Measurements from ENCODE around the gene PMPCA.

The PMPCA gene

DNA sequence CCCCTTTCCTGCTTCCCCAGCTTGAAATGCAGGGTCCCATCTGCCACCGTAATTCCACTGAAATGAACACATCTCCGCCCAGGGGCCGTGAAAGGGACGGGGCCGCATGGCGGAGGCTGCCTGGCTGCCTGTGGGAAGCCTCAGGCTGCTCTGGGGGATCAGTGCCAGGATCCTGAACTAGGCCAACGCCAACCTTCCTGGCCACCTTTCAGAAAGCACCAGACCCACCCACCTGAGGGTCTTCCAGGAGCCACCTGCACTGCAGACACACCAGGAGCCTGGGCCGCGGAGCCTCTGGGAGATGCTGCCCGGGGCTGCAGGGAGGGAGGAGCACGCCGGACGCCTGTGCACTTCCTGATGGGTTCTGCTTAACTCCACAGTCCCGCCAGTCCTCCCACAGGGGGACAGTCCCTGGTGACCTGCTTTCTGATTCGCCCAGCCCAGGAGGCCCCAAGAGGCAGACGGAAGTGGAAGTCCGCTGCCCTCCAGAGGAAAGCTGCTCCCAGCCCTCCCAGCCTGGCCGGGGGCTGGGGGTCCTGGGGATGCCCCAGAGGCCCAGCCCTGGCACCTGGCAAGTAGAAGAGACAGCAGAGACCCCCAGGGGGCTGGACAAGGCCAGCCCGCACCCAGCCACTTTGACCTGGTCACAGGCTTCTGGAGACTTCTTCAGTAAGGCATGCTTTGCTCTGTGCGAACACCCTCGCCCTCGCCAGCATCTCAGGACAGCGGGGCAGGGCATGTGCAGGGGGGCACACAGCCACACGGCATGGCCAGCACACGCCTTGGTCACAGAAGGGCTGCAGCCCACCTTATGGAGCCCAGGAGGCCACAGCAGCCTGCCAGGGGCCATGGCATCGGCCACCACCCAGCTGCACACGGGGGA, 36.9 kb upstream of the PMPCA start, which contains the start of gene CARD9:
CARD9 (minus strand) TSS at position 370 of the 883 bp plus-strand sequence. CDS start 1,591 bp downstream, outside the sequence.
- DNase-seq (ENCODE audit: low read depth) = no peak

- no peak for DNase-seq (ENCODE audit: low read depth)
Observed at GRCh38 chr9:136374183-136374575, 36.3 kb upstream of the PMPCA start.

DNA sequence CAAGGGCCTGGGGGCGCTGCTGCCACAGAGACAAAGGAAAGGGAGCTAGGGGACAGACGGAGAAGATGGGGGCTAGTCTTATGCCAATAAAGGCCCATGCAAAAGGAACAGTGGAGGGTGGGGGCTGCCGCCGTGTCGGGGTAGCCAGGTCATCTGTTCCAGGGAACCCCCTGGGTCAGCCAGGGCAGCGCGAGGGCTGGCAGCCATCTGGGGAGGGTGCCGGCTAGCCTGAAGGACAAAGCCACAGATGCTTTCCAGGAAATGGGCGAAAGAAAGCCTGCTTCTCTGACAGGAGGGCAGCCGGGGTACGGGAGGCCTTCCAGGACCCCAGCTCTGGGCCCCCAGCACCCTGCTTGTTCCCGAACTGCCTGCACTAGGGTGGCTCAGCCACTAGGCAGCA, 35.4 kb upstream of the PMPCA start:
- DNase-seq (ENCODE audit: low read depth) = no peak

DNA sequence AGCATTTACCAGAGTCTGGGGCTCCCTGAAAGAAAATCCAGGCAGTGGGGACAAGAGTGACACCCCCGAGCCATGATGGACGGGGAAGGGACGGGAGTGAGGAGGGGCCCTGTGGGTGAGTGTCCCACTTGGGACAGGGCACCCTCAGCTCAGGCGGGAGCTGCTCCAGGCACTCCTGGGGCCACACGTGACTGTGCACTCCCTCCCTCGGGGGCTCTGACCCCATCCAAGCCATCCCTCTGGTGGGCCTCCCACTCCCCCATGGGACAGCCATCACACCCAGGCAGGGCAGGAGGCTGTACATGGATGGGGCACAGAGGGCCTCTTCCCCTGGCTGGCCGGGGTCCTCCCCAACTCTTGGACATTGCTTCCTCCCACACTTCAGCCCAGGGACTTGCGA, 34.0 kb upstream of the PMPCA start:
- DNase-seq (ENCODE audit: low read depth) = no peak

- no peak for DNase-seq (ENCODE audit: low read depth)
Observed at GRCh38 chr9:136377341-136378169, 32.9 kb upstream of the PMPCA start.

- no peak for DNase-seq (ENCODE audit: low read depth)
Observed at GRCh38 chr9:136378170-136379002, 32.1 kb upstream of the PMPCA start.

- no peak for DNase-seq (ENCODE audit: low read depth)
Observed at GRCh38 chr9:136379003-136379287, 31.5 kb upstream of the PMPCA start.

DNA sequence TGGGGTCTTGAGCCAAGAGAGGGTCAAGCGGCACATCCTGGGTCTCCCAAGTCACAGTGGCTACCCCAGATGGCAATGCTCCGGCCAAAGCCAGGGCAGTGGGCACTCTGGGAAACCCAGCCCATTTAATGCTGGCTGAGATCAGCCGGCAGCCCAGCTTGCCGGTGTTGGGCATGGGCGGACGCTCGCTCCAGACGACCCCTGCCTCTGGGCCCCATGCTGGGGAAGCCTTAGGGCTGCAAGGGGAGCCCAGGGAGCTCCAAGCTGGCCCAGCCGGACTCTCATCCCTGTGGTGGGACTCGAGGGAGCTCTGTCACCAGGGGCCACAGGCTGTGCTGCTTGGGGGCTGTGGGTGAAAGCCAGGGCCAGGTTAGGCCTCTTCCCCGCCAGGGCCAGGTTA, 31.1 kb upstream of the PMPCA start:
- DNase-seq (ENCODE audit: low read depth) = no peak

- DNase-seq (ENCODE audit: low read depth) = no peak
Observed at GRCh38 chr9:136379891-136380290, 30.6 kb upstream of the PMPCA start.

DNA sequence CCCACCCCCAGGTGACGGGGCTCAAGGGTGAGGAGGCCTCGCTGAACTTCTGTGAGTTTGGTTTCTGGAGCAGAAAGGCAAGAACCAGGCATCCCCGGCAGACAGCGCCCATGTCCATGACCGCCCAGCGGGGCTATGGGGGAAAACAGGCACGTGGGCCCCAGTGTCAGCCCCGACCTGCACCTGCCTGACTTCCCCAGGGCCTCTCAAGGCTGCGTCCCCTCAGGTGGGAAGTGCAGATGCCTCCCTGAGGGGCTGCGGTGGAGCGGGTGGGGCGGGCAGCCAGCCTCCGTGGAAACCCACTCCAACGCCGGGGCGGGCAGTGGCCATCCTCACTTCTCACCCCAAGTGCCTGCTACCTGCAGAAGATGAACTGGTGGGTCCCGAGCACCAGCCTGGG, 30.1 kb upstream of the PMPCA start:
- no peak for DNase-seq (ENCODE audit: low read depth)

DNA sequence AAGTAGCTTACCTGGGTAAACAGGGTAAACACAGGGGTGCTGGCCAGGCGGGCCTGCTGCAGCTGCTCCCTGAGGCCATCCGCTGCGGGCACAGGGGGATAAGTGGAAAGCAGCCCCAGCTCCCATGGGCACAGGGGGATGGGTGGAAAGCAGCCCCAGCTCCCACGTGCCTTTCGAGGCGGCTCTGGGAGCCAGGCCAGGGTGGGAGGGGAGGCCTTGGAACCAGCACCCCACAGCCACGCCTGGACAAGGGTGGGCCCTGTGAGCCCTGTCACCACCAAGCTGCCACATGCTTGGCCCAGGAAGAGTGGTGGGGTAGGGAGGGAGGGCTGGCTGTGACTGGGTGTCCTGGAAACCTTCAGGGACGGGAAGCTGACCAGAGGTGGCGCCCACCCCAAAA, 29.1 kb upstream of the PMPCA start:
- no peak for DNase-seq (ENCODE audit: low read depth)

DNA sequence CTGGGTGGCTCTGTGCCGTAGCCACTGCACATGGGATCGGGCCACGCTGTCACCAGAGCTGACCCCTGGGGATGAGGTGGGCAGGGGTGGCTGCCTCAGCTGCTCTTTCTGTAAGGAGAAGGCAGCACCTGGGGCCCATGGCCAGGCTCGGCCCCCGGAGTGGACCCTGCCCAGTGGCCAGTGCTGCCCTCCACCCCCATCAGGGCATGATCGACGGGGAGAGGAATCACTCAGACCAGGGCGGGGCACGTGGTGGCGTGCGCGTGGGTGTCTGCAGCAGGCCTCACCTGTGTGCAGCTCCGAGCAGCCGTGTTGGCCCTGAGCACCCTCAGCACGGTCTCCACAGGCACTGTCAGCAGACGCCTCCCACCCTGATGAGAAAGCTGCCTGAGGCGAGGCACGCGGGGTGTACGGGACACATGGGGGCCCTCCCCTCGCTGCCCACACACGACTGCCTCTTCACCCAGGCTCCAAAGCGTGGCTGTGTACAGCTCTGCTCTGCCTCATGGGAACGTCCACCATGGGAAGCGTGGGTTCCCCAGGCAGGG, 28.4 kb upstream of the PMPCA start:
- DNase-seq (ENCODE audit: low read depth) = no peak

GRCh38 chr9:136383436-136383835, 27.0 kb upstream of the PMPCA start:
- DNase-seq (ENCODE audit: low read depth) = no peak

DNA sequence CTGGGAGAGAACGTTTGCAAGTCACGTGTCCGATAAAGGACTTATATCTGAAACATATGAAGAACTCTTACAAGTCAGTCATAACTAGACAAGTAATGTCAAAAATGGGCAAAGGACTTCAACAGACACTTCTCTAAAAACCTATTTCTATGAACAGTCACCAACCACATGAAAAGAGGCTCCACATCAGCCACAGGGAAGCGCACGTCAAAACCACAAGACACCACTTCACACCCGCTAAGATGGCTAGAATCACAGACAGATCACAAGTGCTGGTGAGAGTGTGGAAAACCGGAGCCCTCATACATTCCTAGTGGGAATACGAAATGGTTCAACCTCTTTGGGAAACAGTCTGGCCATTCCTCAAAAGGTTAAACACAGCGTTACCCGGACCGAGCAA, 25.4 kb upstream of the PMPCA start:
- no peak for DNase-seq (ENCODE audit: low read depth)

DNA sequence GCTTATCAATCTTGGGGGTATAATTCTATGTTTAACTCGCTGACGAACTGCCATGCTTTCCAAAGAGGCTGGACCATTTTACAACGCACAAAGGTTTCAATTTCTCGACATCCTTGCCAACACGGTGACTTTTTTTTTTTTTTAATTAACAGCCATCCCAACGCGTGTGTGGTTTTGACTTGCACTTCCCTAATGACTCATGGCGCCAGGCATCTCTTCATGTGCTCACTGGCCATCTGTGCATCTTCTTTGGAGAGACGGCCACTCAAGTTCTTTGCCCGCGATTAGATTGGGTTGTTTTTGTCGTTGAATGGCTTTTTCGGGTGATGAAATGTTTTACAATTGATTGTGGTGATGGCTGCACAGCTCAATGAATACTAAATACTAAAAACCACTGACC, 24.4 kb upstream of the PMPCA start:
- no peak for DNase-seq (ENCODE audit: low read depth)

DNA sequence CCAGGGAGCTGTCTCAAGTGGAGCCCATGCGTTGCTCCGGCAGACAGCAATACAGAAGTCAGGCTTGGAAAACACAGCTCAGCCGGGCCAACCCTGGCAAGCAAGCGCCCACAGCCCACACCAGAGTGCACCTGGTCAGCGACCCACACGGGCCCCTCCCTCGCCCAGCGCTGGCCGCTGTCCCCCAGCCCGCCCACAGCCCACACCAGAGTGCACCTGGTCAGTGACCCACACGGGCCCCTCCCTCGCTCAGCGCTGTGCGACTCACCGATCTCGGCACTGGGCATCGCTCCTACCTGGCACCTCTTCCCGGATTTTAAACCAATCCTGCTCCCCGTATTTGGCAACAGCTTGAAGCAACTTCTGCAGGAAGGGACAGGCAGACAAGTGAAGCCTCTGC, 23.2 kb upstream of the PMPCA start:
- no peak for DNase-seq (ENCODE audit: low read depth)

DNA sequence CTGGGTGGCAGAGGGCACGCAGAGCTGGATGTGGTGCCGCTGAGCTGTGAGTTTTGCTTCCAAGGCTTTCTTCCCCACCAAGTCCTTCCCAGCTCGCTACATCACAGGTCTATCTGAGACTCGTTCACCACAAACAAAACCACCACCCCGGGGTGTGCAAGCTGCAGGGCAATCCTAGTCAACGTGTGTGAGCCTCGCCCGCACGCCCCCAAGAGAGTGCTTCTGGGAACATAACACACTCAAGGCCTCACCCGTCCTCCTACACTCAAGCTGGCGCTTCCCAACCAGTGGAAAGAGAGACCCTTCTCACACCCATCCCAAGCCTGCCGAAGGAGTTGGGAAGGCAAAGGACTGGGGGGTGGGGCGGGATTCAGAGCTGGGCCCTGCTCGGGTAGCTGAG, 21.1 kb upstream of the PMPCA start:
- no peak for DNase-seq (ENCODE audit: low read depth)

GRCh38 chr9:136391737-136392537, 18.5 kb upstream of the PMPCA start:
- no peak for DNase-seq (ENCODE audit: low read depth)

- no peak for DNase-seq (ENCODE audit: low read depth)
Observed at GRCh38 chr9:136392538-136393449, 17.7 kb upstream of the PMPCA start.

DNA sequence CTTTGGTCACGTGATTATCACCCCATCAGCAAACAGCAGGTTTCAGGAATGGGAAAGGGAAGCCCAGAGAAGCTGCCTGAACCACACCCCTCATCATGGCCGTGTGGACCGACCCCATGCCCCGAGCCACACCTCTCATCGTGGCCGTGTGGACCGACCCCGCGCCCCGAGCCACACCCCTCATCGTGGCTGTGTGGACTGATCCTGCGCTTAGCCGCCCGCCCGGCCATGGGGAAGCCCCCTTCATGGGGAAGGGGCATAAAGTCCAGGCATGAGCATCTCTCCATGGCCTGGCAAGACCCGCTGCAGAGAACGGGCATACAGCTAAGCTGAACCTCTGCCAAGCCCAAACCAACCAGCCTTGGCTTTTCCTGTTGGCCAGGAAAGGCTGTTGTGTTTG, 16.9 kb upstream of the PMPCA start:
- no peak for DNase-seq (ENCODE audit: low read depth)

Data from GM04504 (cell line).